ENCODE results near the gene CCDC187. TPM values are rescaled to one million over a fixed set of nuclear protein-coding genes. Genes with fewer than 3 reads are reported as not detected.

The CCDC187 gene
- total and polyA plus RNA-seq, 12 donors, result 0.02 to 0.07 (median 0.03) TPM; not detected in 8

- H3K36me3 ChIP-seq, result no peaks in the 10 kb centered on the region
- DNase-seq (peak in 1 of 2 donors; percentile 2), ATAC-seq (no peak)
- no peaks in the 10 kb centered on the region for H3K27me3 ChIP-seq
- no peaks in the 10 kb centered on the region for H3K4me1 ChIP-seq
- no peak overlapping the region for H3K27ac ChIP-seq
- TF ChIP-seq CTCF (IDR thresholded peaks at IDR 0.05), result no peak
- intact Hi-C loops (cut with DNase I), result loop anchor here in 1 of 10 donors (10.0 kb wide), 1 partner anchor 87 kb away; the partner anchor contains the start of gene SNAPC4
- no peak overlapping the region for H3K4me3 ChIP-seq
- 76 to 80% methylated on average over 21 of the region's 21 CpGs for WGBS, 2 donors
- H3K9me3 ChIP-seq, result peaks cover 0 to 27% (median 4%) of the 10 kb centered on the region in 11 donors
Measured at GRCh38 chr9:136318111-136318775, 14.3 kb upstream of the CCDC187 start.

DNA sequence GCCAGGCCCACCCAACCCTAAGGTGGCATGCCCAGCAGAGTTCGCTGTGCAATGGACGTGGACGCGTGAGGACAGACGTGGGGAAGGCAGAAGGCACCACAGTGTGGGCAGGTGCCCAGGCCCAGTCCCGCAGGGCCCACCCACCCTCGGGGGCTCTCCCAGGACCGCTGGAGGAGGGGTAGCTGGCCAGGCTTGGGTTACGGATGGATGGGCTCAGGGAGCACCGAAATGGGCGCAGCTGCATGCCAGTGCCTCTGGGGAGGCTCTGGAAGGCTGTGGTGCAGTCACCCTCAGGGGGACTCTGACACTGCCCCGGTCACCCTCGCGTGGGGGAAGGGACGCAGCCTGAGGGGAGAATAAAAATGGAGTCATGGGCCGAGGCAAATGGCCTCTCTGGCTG lies 13.8 kb upstream of the CCDC187 start:
- Histone ChIP-seq H3K4me1 (no peaks in the 10 kb centered on the region), H3K27ac (no peak overlapping the region), H3K36me3 (no peaks in the 10 kb centered on the region), H3K4me3 (no peak overlapping the region), H3K9me3 (peaks cover 0 to 27% (median 4%) of the 10 kb centered on the region in 11 donors), H3K27me3 (no peaks in the 10 kb centered on the region)
- 88 to 89% methylated on average over 16 of the region's 16 CpGs for WGBS, 2 donors
- no peak for TF ChIP-seq CTCF (IDR thresholded peaks at IDR 0.05)
- intact Hi-C loops (cut with DNase I), result loop anchor here in 1 of 10 donors (10.0 kb wide), 1 partner anchor 87 kb away; the partner anchor contains the start of gene SNAPC4
- ATAC-seq (no peak), DNase-seq (peak in 1 of 2 donors; percentile 5)

DNA sequence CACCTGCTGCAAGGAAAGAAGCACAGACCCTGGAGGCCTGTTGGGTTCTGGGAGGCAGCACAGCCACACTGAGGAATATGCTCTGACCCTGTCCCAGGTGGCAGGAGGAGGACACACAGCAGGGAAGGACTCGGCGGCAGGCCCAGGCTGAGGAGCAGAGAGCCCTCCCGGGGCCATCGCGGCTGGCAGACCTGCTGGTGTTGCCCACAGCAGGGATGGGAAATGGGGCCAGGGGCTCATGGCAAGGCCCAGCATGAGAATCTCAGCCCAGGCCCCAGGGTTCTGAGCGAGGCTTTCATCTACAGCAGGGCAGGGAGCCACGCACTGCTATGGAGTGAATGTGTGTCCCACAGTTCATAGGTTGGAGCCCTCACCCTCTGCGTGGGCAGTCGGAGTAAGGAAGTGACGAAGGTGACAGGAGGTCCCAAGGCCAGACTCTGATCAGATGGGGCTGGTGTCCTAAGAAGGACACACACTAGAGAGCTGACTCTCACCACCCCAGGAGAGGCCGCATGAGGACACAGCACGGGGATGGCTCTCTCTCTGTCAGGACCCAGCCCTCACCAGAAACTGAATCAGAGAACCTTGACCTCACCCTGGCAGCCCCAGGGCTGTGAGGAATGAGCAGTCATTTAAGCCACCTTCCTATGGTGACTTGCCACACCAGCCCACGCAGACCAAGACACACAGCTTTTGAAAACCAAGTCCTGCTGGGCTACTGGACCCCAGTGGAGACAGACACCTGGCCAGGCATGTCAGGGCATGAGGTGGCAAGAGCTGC lies 13.2 kb upstream of the CCDC187 start:
- DNase-seq (peak in 1 of 2 donors; percentile 4), ATAC-seq (no peak)
- TF ChIP-seq CTCF (IDR thresholded peaks at IDR 0.05), result no peak
- no peaks in the 10 kb centered on the region for H3K4me1 ChIP-seq
- H3K27ac ChIP-seq, result no peak overlapping the region
- intact Hi-C loops (cut with DNase I), result loop anchor here in 1 of 10 donors (10.0 kb wide), 1 partner anchor 88 kb away; the partner anchor contains the start of gene SNAPC4
- H3K9me3 ChIP-seq, result peaks cover 0 to 27% (median 4%) of the 10 kb centered on the region in 11 donors
- WGBS, 2 donors, result 87 to 90% methylated on average over 13 of the region's 13 CpGs
- H3K27me3 ChIP-seq, result peaks cover 0 to under 1% (median 0%) of the 10 kb centered on the region in 7 donors
- H3K36me3 ChIP-seq, result no peaks in the 10 kb centered on the region
- H3K4me3 ChIP-seq, result no peak overlapping the region

DNA sequence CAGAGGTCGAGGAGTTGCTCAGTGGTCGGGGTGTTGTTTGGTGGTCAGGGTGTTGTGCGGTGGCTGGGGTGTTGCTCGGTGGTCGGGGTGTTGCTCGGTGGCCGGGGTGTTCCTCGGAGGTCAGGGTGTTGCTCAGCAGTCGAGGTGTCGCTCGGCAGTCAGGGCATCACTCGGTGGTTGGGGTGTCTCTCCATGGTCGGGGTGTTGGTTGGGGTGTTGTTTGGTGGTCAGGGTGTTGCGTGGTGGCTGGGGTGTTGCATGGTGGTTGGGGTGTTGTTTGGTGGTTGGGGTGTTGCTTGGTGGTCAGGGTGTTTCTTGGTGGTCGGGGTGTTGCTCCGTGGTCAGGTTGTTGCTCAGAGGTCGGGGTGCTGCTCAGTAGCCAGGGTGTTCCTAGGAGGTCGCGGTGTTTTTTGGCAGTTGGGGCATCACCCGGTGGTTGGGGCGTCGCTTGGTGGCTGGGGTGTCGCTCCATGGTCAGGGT lies 12.4 kb upstream of the CCDC187 start:
- ATAC-seq, result no peak
- intact Hi-C loops (cut with DNase I), result loop anchor here in 1 of 10 donors (10.0 kb wide), 1 partner anchor 88 kb away; the partner anchor contains the start of gene SNAPC4
- Histone ChIP-seq H3K27ac (no peak overlapping the region), H3K9me3 (peaks cover 0 to 23% (median 4%) of the 10 kb centered on the region in 11 donors), H3K4me3 (no peak overlapping the region), H3K4me1 (no peaks in the 10 kb centered on the region), H3K36me3 (no peaks in the 10 kb centered on the region), H3K27me3 (peaks cover 0 to 8% (median 5%) of the 10 kb centered on the region in 7 donors)
- peak in 1 of 2 donors; percentile 8 for DNase-seq
- WGBS, 2 donors, result 94 to 97% methylated on average over 23 of the region's 23 CpGs
- TF ChIP-seq CTCF (IDR thresholded peaks at IDR 0.05), result no peak

Data from heart right ventricle (tissue), 16 donors.